Keratinocyte (primary cell): ENCODE measurements around the gene TWSG1. TPM values are rescaled to one million over a fixed set of nuclear protein-coding genes. Genes with fewer than 3 reads are reported as not detected.
"Not testable (repeated sequence)": the region's sequence is repeated elsewhere in the genome, so short reads cannot be mapped to it uniquely, and the experiment has no call there.

ENCODE experiments used
- DNase-seq: peaks from one replicate; pipeline ENCODE4 v3.0.0-alpha.2; 2011; ENCODE audit warnings: low read depth, missing footprints, low spot score
- FAIRE-seq: peaks from 2 replicates; lab custom pipeline; 2011; peaks lifted over from hg19 to GRCh38; lab: Jason Lieb, UNC
- H2AFZ ChIP-seq: 2 replicates; pipeline ENCODE4 v1.6.0; 2012; ENCODE audit warnings: low read length, control low read depth, inconsistent platforms; ENCODE audit not compliant: control insufficient read depth
- H3K27ac ChIP-seq: 2 replicates; pipeline ENCODE4 v1.5.1; 2011; ENCODE audit warnings: low read length; ENCODE audit not compliant: control insufficient read depth, insufficient read depth
- H3K27me3 ChIP-seq: 3 replicates; pipeline ENCODE4 v1.6.0; 2011; ENCODE audit warnings: low read length; ENCODE audit not compliant: control insufficient read depth, insufficient read depth; ENCODE audit errors: extremely low read depth
- H3K36me3 ChIP-seq, 2 experiments: 2 replicates in 1 of 2; 3 replicates in 1 of 2; pipeline ENCODE4 v1.5.1; 2011; ENCODE audit warnings: low read length in 2 of 2, mild to moderate bottlenecking in 1 of 2; ENCODE audit not compliant: control insufficient read depth in 2 of 2, insufficient read depth in 2 of 2; ENCODE audit errors: extremely low read depth in 1 of 2
- H3K4me1 ChIP-seq: 3 replicates; pipeline ENCODE4 v1.5.1; 2011; ENCODE audit warnings: low read length; ENCODE audit not compliant: control insufficient read depth, insufficient read depth; ENCODE audit errors: extremely low read depth
- H3K4me2 ChIP-seq: 3 replicates; pipeline ENCODE4 v1.6.0; 2011; ENCODE audit warnings: low read depth, low read length; ENCODE audit not compliant: control insufficient read depth, insufficient read depth; ENCODE audit errors: extremely low read depth
- H3K4me3 ChIP-seq, 3 experiments: fragments of 200-600 bp in 1 of 3; sonication (generic) in 1 of 3; 2 replicates in 2 of 3; 3 replicates in 1 of 3; pipeline ENCODE4 v1.5.1; 2011 to 2016; ENCODE audit warnings: low read length in 3 of 3, mild to moderate bottlenecking in 3 of 3, control low read depth in 2 of 3, inconsistent platforms in 1 of 3, low read depth in 1 of 3, mixed read lengths in 1 of 3, mixed run types in 1 of 3, moderate library complexity in 1 of 3; ENCODE audit not compliant: control insufficient read depth in 2 of 3, insufficient read depth in 2 of 3; ENCODE audit errors: extremely low read depth in 1 of 3
- H3K79me2 ChIP-seq: 2 replicates; pipeline ENCODE4 v1.6.0; 2012; ENCODE audit warnings: low read length; ENCODE audit not compliant: control insufficient read depth, insufficient read depth
- H3K9ac ChIP-seq: 3 replicates; pipeline ENCODE4 v1.6.0; 2011; ENCODE audit warnings: low read length; ENCODE audit not compliant: control insufficient read depth, insufficient read depth; ENCODE audit errors: extremely low read depth
- H3K9me1 ChIP-seq: 3 replicates; pipeline ENCODE4 v1.6.0; 2011; ENCODE audit warnings: low read length; ENCODE audit not compliant: control insufficient read depth, insufficient read depth; ENCODE audit errors: extremely low read depth
- H3K9me3 ChIP-seq: 2 replicates; pipeline ENCODE4 v1.5.1; 2012; ENCODE audit warnings: low read depth, low read length; ENCODE audit not compliant: control insufficient read depth
- H4K20me1 ChIP-seq: 3 replicates; pipeline ENCODE4 v1.6.0; 2011; ENCODE audit warnings: low read length; ENCODE audit not compliant: control insufficient read depth, insufficient read depth; ENCODE audit errors: extremely low read depth
- EZH2 ChIP-seq: IDR thresholded peaks from one replicate; pipeline ENCODE4 v1.6.1; 2012; ENCODE audit warnings: inconsistent platforms, mild to moderate bottlenecking, low read length, moderate library complexity
- dilution Hi-C: fragments of 300-500 bp; cut with MboI; formaldehyde crosslinking; loops from one replicate; pipeline ENCODE4 v1.7.0; 2020; ENCODE audit warnings: low sequenced_read_pairs; ENCODE audit not compliant: extremely low pct_ligation_motif_present
- polyA plus RNA-seq, 5 experiments: library from polyadenylated mRNA; depleted of rRNA in 3 of 5; stranded (reverse) in 3 of 5; stranded (forward) in 1 of 5; unstranded in 1 of 5; fragments of >200 nt; gene quantifications; 1 replicate in 1 of 5; 2 replicates in 3 of 5; 3 replicates in 1 of 5; pipeline versions ENCODE4 v1.2.1 to v1.2.3, GENCODE V29; 2011 to 2012; ENCODE audit warnings: missing spikeins in 2 of 5, low read depth in 1 of 5, low replicate concordance in 1 of 5
- TF ChIP-seq, protein P1 (sequence below), 3 experiments: IDR thresholded peaks in 1 of 3; conservative IDR thresholded peaks in 1 of 3; optimal IDR thresholded peaks in 1 of 3; 2 replicates in 2 of 3; 3 replicates in 1 of 3; pipeline versions ENCODE3 to v1.5.1; 2011; ENCODE audit warnings: low read length in 3 of 3, mild to moderate bottlenecking in 3 of 3, moderate library complexity in 2 of 3, control low read depth in 1 of 3, inconsistent platforms in 1 of 3; ENCODE audit not compliant: insufficient read depth in 2 of 3; ENCODE audit errors: extremely low read depth in 1 of 3

TWSG1 gene
- polyA plus RNA-seq, 1 donor (not counting 4 experiments of a cell fraction or from before 2014, with no cell fraction given) = 46.9 TPM

- H3K36me3 ChIP-seq = no peaks in the 10 kb centered on the region
- FAIRE-seq (peak; percentile 23), DNase-seq (peak; percentile 87)
- peaks cover 2% of the 10 kb centered on the region for H3K9me3 ChIP-seq
- H3K79me2 ChIP-seq = no peaks in the 10 kb centered on the region
- peak overlapping the region; percentile 46 for H2AFZ ChIP-seq
- dilution Hi-C loops = no loop called here
- no peaks in the 10 kb centered on the region for H4K20me1 ChIP-seq
- no peaks in the 10 kb centered on the region for H3K27me3 ChIP-seq
- H3K4me1 ChIP-seq = peaks cover 13% of the 10 kb centered on the region
- H3K9ac ChIP-seq = peak overlapping the region; percentile 55
- TF ChIP-seq, protein P1, sequence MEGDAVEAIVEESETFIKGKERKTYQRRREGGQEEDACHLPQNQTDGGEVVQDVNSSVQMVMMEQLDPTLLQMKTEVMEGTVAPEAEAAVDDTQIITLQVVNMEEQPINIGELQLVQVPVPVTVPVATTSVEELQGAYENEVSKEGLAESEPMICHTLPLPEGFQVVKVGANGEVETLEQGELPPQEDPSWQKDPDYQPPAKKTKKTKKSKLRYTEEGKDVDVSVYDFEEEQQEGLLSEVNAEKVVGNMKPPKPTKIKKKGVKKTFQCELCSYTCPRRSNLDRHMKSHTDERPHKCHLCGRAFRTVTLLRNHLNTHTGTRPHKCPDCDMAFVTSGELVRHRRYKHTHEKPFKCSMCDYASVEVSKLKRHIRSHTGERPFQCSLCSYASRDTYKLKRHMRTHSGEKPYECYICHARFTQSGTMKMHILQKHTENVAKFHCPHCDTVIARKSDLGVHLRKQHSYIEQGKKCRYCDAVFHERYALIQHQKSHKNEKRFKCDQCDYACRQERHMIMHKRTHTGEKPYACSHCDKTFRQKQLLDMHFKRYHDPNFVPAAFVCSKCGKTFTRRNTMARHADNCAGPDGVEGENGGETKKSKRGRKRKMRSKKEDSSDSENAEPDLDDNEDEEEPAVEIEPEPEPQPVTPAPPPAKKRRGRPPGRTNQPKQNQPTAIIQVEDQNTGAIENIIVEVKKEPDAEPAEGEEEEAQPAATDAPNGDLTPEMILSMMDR (optimal IDR thresholded peaks at IDR 0.05 in 1 of 3, IDR thresholded peaks at IDR 0.05 in 1 of 3, conservative IDR thresholded peaks at IDR 0.05 in 1 of 3; ENCODE audit: extremely low read depth in 1 of 3, insufficient read depth in 2 of 3, low read length in 3 of 3) = no peak
- TF ChIP-seq EZH2 = no peak
- H3K9me1 ChIP-seq = no peaks in the 10 kb centered on the region
- H3K4me2 ChIP-seq = peak overlapping the region; percentile 30
- no peak overlapping the region for H3K4me3 ChIP-seq
- H3K27ac ChIP-seq = peak overlapping the region; percentile 88
Observed at GRCh38 chr18:9422816-9423519, 88.4 kb downstream of the TWSG1 start.

- H3K79me2 ChIP-seq, H3K9me3 ChIP-seq, dilution Hi-C loops, H3K9me1 ChIP-seq, DNase-seq, H3K27me3 ChIP-seq, H3K36me3 ChIP-seq, H3K4me3 ChIP-seq, H4K20me1 ChIP-seq, FAIRE-seq: not testable (repeated sequence)
- H2AFZ ChIP-seq = peak overlapping the region; percentile 46
- peak overlapping the region; percentile 88 for H3K27ac ChIP-seq
- peak overlapping the region; percentile 55 for H3K9ac ChIP-seq
- H3K4me2 ChIP-seq = peak overlapping the region; percentile 30
- H3K4me1 ChIP-seq = peaks cover 13% of the 10 kb centered on the region
Observed at GRCh38 chr18:9423648-9424047, 89.1 kb downstream of the TWSG1 start.

- H3K9me3 ChIP-seq, H3K79me2 ChIP-seq, H2AFZ ChIP-seq, dilution Hi-C loops, H4K20me1 ChIP-seq, FAIRE-seq, H3K9me1 ChIP-seq, H3K4me3 ChIP-seq, H3K4me2 ChIP-seq, H3K36me3 ChIP-seq, H3K27ac ChIP-seq, H3K9ac ChIP-seq, H3K27me3 ChIP-seq, DNase-seq: not testable (repeated sequence)
- peaks cover 19% of the 10 kb centered on the region for H3K4me1 ChIP-seq
Observed at GRCh38 chr18:9424235-9424634, 89.7 kb downstream of the TWSG1 start.
